Suprapubic skin (tissue), 4 donors: ENCODE data around the gene LRRC51. TPM values are rescaled to one million over a fixed set of nuclear protein-coding genes. Genes with fewer than 3 reads are reported as not detected.
A peak's percentile ranks its signal among the peaks of the same experiment; 100 is the strongest.

Experiments used
- DNase-seq, 2 donors: peaks; one replicate each; pipeline ENCODE4 v3.0.0-alpha.2; 2019; ENCODE audit warnings: low spot score in 2 of 2
- H3K27ac ChIP-seq: fragments of 200-600 bp; sonication (generic); one replicate; pipeline ENCODE4 v1.5.1; 2019
- H3K27me3 ChIP-seq: fragments of 200-600 bp; sonication (generic); one replicate; pipeline ENCODE4 v1.5.1; 2019
- H3K36me3 ChIP-seq: fragments of 200-600 bp; sonication (generic); one replicate; pipeline ENCODE4 v1.5.1; 2019
- H3K4me1 ChIP-seq: fragments of 200-600 bp; sonication (generic); one replicate; pipeline ENCODE4 v1.5.1; 2019
- H3K4me3 ChIP-seq: fragments of 200-600 bp; sonication (generic); one replicate; pipeline ENCODE4 v1.5.1; 2019; ENCODE audit warnings: mild to moderate bottlenecking
- H3K9me3 ChIP-seq: fragments of 200-600 bp; sonication (generic); one replicate; pipeline ENCODE4 v1.5.1; 2019
- EP300 ChIP-seq: sonication (generic); formaldehyde crosslinking; IDR thresholded peaks from one replicate; pipeline ENCODE4 v1.6.1; 2017; ENCODE audit warnings: antibody characterized with exemption
- POLR2A ChIP-seq, 2 donors: fragments of 450-650 bp; IDR thresholded peaks; one replicate each; pipeline ENCODE4 v1.6.1; 2017; ENCODE audit warnings: antibody characterized with exemption in 2 of 2, mild to moderate bottlenecking in 2 of 2, moderate library complexity in 2 of 2
- POLR2AphosphoS5 ChIP-seq, 3 donors: sonication (generic); formaldehyde crosslinking; IDR thresholded peaks; one replicate each; pipeline ENCODE4 v1.6.1; 2017; ENCODE audit warnings: antibody characterized with exemption in 3 of 3
- WGBS: methylation state at CpG from one replicate; pipeline ENCODE4 v1.1.5; 2018; 5-methylcytosine and 5-hydroxymethylcytosine counted together
- total RNA-seq, 4 donors: library from RNA; depleted of rRNA; stranded (reverse); fragments of >200 nt; gene quantifications; one replicate each; pipeline ENCODE4 v1.1.0, GENCODE V29; 2016
- TF ChIP-seq, protein P1 (sequence below), 2 donors: fragments of 200-600 bp in 1 of 2; fragments of 450-650 bp in 1 of 2; sonication (generic) in 1 of 2; IDR thresholded peaks; one replicate each; pipeline ENCODE4 v1.5.1; 2016 to 2019; ENCODE audit warnings: antibody characterized with exemption in 2 of 2, mild to moderate bottlenecking in 1 of 2, moderate library complexity in 1 of 2

The LRRC51 gene
- total RNA-seq, 4 donors from 2014 or later, result 3.7 to 9.9 (median 6.6) TPM

DNA sequence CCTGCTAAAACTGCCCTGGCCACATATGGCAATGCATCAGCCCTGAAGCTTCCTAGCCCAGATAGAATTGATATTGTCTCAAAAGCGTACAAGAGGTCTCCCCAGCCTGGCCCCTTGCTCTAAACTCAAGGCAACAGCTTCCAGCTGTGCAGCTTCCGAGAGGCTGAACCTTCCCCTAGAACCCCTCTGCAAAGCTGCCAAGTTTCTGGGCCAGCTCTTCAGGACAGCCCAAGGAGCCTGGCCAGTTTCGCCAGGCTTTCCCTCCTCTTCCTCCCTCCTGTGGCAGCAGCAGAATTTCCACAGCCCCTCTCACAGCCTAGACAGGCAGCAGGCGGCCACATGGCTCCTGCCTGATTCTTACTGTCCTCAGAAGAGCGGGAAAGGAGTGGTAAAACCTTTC lies 34.8 kb upstream of the LRRC51 start:
- peaks cover 6% of the 10 kb centered on the region for H3K36me3 ChIP-seq
- DNase-seq, result no peak
- 77% methylated on average over 5 of the region's 5 CpGs for WGBS
- no peak overlapping the region for H3K27ac ChIP-seq
- TF ChIP-seq, protein P1, sequence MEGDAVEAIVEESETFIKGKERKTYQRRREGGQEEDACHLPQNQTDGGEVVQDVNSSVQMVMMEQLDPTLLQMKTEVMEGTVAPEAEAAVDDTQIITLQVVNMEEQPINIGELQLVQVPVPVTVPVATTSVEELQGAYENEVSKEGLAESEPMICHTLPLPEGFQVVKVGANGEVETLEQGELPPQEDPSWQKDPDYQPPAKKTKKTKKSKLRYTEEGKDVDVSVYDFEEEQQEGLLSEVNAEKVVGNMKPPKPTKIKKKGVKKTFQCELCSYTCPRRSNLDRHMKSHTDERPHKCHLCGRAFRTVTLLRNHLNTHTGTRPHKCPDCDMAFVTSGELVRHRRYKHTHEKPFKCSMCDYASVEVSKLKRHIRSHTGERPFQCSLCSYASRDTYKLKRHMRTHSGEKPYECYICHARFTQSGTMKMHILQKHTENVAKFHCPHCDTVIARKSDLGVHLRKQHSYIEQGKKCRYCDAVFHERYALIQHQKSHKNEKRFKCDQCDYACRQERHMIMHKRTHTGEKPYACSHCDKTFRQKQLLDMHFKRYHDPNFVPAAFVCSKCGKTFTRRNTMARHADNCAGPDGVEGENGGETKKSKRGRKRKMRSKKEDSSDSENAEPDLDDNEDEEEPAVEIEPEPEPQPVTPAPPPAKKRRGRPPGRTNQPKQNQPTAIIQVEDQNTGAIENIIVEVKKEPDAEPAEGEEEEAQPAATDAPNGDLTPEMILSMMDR (IDR thresholded peaks at IDR 0.05), result no peak
- TF ChIP-seq EP300 (no peak), POLR2A (IDR thresholded peaks at IDR 0.05) (no peak), POLR2AphosphoS5 (IDR thresholded peaks at IDR 0.05) (no peak)
- no peak overlapping the region for H3K4me3 ChIP-seq
- H3K9me3 ChIP-seq, result no peaks in the 10 kb centered on the region
- H3K27me3 ChIP-seq, result no peaks in the 10 kb centered on the region
- H3K4me1 ChIP-seq, result peaks cover 18% of the 10 kb centered on the region

DNA sequence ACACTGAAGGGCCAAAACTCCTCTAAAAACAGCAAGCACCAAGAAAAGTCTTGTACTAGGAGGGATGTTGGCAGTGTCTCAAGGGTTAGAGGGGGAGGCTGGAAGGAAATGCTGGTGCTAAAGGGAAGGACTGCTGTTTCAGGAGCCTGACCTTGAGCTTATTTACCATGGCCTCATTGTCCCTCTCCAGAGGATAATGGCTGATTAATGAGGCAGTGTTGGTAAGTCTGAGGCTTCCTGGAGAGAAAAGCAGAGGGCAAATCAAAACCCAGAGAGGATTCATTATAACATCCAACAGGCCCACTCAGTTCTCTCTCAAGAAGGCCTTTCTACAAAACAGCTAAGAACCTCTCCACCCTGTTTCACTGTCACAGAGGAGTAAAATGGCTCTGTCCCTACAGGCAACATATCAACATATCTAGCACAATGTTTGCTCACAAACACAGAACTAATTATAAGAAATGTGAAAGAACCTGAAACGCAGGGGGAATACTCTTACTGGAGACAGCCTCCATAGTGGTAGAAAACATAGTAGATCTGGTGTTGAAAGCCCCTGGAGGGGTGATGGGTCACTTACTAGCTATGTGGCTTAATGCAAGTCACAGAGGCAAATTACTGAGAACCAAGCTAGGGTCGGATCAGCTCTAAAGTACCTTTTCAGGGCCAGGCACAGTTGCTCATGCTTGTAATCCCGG lies 31.7 kb upstream of the LRRC51 start:
- no peak for DNase-seq
- TF ChIP-seq EP300, result no peak
- no peak for TF ChIP-seq POLR2A (IDR thresholded peaks at IDR 0.05)
- no peak for TF ChIP-seq POLR2AphosphoS5 (IDR thresholded peaks at IDR 0.05)
- TF ChIP-seq, protein P1 (IDR thresholded peaks at IDR 0.05), result no peak
- Histone ChIP-seq H3K36me3 (peaks cover 10% of the 10 kb centered on the region), H3K9me3 (no peaks in the 10 kb centered on the region), H3K4me3 (no peak overlapping the region), H3K4me1 (no peaks in the 10 kb centered on the region), H3K27ac (peak overlapping the region; percentile 5), H3K27me3 (no peaks in the 10 kb centered on the region)
- WGBS, result 86% methylated on average over 3 of the region's 3 CpGs

DNA sequence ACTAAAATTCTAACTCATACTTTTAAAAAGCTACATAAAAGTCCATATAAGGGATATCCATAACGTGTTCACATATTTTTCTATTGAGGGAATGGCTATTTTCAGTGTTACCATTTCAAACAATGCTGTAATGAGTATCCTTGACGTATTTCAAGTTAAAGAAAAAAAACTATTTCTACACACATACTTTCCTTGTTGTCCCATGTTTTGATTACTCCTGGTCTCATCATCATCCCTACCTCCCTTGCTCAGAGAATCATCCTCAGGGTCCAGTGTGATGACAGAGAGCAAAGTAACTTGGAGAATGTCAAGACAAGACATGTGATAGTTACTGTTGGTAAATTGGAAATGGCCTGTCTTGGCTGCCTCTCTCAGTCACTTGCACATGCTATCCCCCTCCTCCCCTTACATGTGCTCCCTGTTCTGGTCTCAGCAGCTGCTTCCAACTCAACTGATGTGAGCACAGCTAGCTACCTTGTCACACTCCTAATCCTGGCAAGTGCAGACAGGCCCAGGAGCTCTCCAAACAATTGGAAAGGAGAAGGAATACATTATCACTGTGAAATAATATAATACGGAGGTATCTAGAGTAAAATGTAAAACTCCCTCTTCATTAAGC lies 22.1 kb upstream of the LRRC51 start:
- Histone ChIP-seq H3K27me3 (no peaks in the 10 kb centered on the region), H3K9me3 (no peaks in the 10 kb centered on the region), H3K36me3 (peaks cover 6% of the 10 kb centered on the region), H3K4me1 (peaks cover 9% of the 10 kb centered on the region), H3K4me3 (no peak overlapping the region), H3K27ac (no peak overlapping the region)
- no peak for DNase-seq
- no peak for TF ChIP-seq POLR2A (IDR thresholded peaks at IDR 0.05)
- TF ChIP-seq POLR2AphosphoS5 (IDR thresholded peaks at IDR 0.05), result no peak
- TF ChIP-seq EP300, result no peak
- TF ChIP-seq, protein P1 (IDR thresholded peaks at IDR 0.05), result no peak
- 53% methylated on average over 3 of the region's 3 CpGs for WGBS

DNA sequence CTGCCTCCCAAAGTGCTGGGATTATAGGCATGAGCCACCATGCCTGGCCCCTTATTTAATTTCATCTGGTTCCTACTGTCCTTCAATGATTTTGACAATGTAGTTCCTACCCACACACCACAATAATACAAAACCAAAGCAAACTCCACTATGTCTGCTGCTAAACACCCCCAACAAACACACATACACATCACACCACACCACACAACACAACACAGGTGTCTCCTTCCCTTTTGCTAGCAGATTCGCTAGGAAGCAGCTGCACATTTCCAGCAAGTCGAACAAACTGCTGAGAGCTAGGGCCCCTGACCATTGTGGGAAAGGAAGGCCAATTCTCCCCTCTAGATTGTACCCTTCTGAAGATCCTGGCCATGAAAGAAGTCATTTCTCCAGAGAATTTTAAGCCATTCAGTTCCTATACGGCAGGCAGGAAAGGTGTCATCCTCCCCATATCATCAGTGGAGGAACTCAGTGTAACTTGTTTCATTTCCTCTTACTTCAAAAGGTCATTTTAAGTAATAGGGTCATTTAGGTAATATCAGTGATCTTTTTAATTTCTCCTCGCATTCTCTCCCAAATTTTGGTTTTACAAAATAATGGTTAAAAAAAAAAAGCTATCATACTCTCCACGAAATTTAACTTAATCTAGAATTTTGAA lies 18.8 kb upstream of the LRRC51 start:
- no peak for TF ChIP-seq POLR2A (IDR thresholded peaks at IDR 0.05)
- TF ChIP-seq, protein P1 (IDR thresholded peaks at IDR 0.05), result no peak
- no peak for TF ChIP-seq POLR2AphosphoS5 (IDR thresholded peaks at IDR 0.05)
- no peak for TF ChIP-seq EP300
- no peak overlapping the region for H3K27ac ChIP-seq
- no peaks in the 10 kb centered on the region for H3K9me3 ChIP-seq
- 92% methylated on average over 5 of the region's 5 CpGs for WGBS
- H3K4me3 ChIP-seq, result no peak overlapping the region
- no peaks in the 10 kb centered on the region for H3K27me3 ChIP-seq
- peaks cover 10% of the 10 kb centered on the region for H3K36me3 ChIP-seq
- no peak for DNase-seq
- H3K4me1 ChIP-seq, result peaks cover 16% of the 10 kb centered on the region

DNA sequence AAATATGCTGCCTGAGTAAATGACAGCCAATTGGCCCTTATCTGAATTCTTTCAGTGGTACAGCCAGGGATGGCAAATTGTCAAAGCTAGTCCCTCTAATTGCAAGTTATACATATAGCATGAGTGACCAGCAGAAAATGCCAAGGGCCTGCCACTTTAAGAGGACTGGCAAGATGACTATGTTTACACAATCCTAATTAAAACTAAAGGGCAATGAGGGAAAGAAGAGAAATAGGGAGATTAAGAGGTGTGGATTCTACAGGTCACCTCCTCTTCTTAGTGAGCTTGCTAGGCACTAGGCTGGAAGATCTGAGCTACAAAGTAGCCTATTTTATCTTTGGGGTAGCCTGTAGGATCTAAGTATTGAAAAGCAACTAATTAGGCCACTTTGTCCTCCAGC lies 13.8 kb upstream of the LRRC51 start:
- Histone ChIP-seq H3K27ac (peak overlapping the region; percentile 44), H3K9me3 (no peaks in the 10 kb centered on the region), H3K4me1 (peaks cover 54% of the 10 kb centered on the region), H3K4me3 (no peak overlapping the region), H3K36me3 (peaks cover 10% of the 10 kb centered on the region), H3K27me3 (no peaks in the 10 kb centered on the region)
- DNase-seq, result no peak
- no peak for TF ChIP-seq EP300
- no peak for TF ChIP-seq POLR2AphosphoS5 (IDR thresholded peaks at IDR 0.05)
- TF ChIP-seq, protein P1 (IDR thresholded peaks at IDR 0.05), result no peak
- TF ChIP-seq POLR2A (IDR thresholded peaks at IDR 0.05), result no peak
